H1 (cell line): ENCODE measurements around the gene HSPA12A.

Experiments used
- CREB1 ChIP-seq: IDR thresholded peaks from 2 replicates; pipeline ENCODE4 v1.6.1; 2012; ENCODE audit warnings: inconsistent platforms
- EZH2 ChIP-seq: fragments of 200-600 bp; sonication (generic); IDR thresholded peaks from 2 replicates; pipeline ENCODE4 v1.7.1; 2012; ENCODE audit warnings: low read depth, mild to moderate bottlenecking, moderate library complexity, low read length, inconsistent platforms; ENCODE audit not compliant: severe bottlenecking
- HDAC2 ChIP-seq, 2 experiments: fragments of 300-600 bp in 1 of 2; sonication (generic) in 1 of 2; IDR thresholded peaks; 2 replicates each; pipeline ENCODE4 v1.6.1; 2011 to 2012; ENCODE audit warnings: low read depth in 2 of 2, low read length in 2 of 2, mild to moderate bottlenecking in 2 of 2, moderate library complexity in 2 of 2, borderline replicate concordance in 1 of 2, inconsistent platforms in 1 of 2
- HDAC6 ChIP-seq: IDR thresholded peaks from one replicate; pipeline ENCODE4 v1.7.1; 2012; ENCODE audit warnings: low read depth, mild to moderate bottlenecking, inconsistent platforms, low read length, moderate library complexity
- JUND ChIP-seq: IDR thresholded peaks from 2 replicates; pipeline ENCODE4 v1.6.1; 2011; ENCODE audit warnings: mild to moderate bottlenecking, improper control_type of control experiment, low read length
- POLR2A ChIP-seq, 2 experiments: IDR thresholded peaks; 1 replicate in 1 of 2; 2 replicates in 1 of 2; pipeline ENCODE4 v1.6.1; 2011; ENCODE audit warnings: low read depth in 2 of 2, low read length in 2 of 2, mild to moderate bottlenecking in 2 of 2; ENCODE audit errors: control extremely low read depth in 1 of 2
- POLR2AphosphoS5 ChIP-seq: IDR thresholded peaks from 2 replicates; pipeline ENCODE4 v1.6.1; 2011; ENCODE audit warnings: low read depth, low read length
- RNF2 ChIP-seq: fragments of 200-900, 300-1000 bp; sonication (generic); IDR thresholded peaks from 2 replicates; pipeline ENCODE4 v1.7.1; 2016; ENCODE audit warnings: borderline replicate concordance, low read depth, mild to moderate bottlenecking, antibody characterized with exemption, low read length; ENCODE audit not compliant: poor library complexity, severe bottlenecking; ENCODE audit errors: missing control alignments
- TF ChIP-seq, protein P1 (sequence below), 3 experiments: IDR thresholded peaks; 1 replicate in 2 of 3; 2 replicates in 1 of 3; pipeline versions ENCODE4 v1.5.1 to v1.6.1; 2011; ENCODE audit warnings: low read length in 3 of 3, mild to moderate bottlenecking in 3 of 3, inconsistent platforms in 2 of 3, low read depth in 1 of 3, moderate library complexity in 1 of 3; ENCODE audit not compliant: insufficient read depth in 1 of 3; ENCODE audit errors: control extremely low read depth in 1 of 3
- TF ChIP-seq, protein P2 (sequence below): IDR thresholded peaks from 2 replicates; pipeline ENCODE4 v1.6.1; 2012; ENCODE audit warnings: low read length, inconsistent platforms
- TF ChIP-seq, protein P3 (sequence below): IDR thresholded peaks from 2 replicates; pipeline ENCODE4 v1.6.1; 2011; ENCODE audit warnings: low read depth, mild to moderate bottlenecking, low read length; ENCODE audit not compliant: insufficient read depth

DNA sequence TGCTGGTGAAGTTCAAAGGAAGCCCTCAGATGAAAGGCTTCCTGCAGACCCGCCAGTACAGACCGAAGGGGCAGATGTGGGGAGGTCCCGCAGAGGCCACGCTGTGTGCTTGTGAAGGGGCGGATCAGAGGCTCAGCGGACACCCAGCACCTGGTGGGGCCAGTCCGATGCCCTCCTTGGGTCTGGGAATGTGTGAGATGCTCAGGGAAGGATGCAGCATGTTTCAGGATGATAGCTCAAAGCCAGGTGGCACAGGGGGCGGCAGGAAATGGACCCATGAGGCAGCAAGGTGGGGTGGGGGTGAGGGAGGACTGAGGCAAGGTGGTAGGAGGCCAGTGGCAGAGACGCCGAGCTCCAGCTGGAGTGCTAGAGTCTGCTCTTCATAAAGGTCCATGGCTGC is 27.9 kb upstream of the HSPA12A start:
- TF ChIP-seq HDAC2 (IDR thresholded peaks at IDR 0.05; ENCODE audit: borderline replicate concordance in 1 of 2, low read depth in 2 of 2, low read length in 2 of 2) (no peak), POLR2AphosphoS5 (no peak), HDAC6 (no peak), POLR2A (IDR thresholded peaks at IDR 0.05; ENCODE audit: control extremely low read depth in 1 of 2, low read depth in 2 of 2, low read length in 2 of 2) (no peak), RNF2 (no peak), CREB1 (no peak), EZH2 (no peak), JUND (no peak)
- TF ChIP-seq, protein P1, sequence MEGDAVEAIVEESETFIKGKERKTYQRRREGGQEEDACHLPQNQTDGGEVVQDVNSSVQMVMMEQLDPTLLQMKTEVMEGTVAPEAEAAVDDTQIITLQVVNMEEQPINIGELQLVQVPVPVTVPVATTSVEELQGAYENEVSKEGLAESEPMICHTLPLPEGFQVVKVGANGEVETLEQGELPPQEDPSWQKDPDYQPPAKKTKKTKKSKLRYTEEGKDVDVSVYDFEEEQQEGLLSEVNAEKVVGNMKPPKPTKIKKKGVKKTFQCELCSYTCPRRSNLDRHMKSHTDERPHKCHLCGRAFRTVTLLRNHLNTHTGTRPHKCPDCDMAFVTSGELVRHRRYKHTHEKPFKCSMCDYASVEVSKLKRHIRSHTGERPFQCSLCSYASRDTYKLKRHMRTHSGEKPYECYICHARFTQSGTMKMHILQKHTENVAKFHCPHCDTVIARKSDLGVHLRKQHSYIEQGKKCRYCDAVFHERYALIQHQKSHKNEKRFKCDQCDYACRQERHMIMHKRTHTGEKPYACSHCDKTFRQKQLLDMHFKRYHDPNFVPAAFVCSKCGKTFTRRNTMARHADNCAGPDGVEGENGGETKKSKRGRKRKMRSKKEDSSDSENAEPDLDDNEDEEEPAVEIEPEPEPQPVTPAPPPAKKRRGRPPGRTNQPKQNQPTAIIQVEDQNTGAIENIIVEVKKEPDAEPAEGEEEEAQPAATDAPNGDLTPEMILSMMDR (IDR thresholded peaks at IDR 0.05; ENCODE audit: control extremely low read depth in 1 of 3, insufficient read depth in 1 of 3, low read depth in 1 of 3, low read length in 3 of 3) = no peak
- TF ChIP-seq, protein P2, sequence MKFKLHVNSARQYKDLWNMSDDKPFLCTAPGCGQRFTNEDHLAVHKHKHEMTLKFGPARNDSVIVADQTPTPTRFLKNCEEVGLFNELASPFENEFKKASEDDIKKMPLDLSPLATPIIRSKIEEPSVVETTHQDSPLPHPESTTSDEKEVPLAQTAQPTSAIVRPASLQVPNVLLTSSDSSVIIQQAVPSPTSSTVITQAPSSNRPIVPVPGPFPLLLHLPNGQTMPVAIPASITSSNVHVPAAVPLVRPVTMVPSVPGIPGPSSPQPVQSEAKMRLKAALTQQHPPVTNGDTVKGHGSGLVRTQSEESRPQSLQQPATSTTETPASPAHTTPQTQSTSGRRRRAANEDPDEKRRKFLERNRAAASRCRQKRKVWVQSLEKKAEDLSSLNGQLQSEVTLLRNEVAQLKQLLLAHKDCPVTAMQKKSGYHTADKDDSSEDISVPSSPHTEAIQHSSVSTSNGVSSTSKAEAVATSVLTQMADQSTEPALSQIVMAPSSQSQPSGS = no peak
- TF ChIP-seq, protein P3, sequence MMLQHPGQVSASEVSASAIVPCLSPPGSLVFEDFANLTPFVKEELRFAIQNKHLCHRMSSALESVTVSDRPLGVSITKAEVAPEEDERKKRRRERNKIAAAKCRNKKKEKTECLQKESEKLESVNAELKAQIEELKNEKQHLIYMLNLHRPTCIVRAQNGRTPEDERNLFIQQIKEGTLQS = no peak
